WERI-Rb-1 (cell line): ENCODE results near the gene CCDC54.

Source experiments
- DNase-seq: peaks from one replicate; pipeline ENCODE4 v3.0.0-alpha.2; 2020
- H3K27ac ChIP-seq: fragments of 250-450 bp; sonication (Bioruptor Pico); 2 replicates; pipeline ENCODE4 v1.5.1; 2020; ENCODE audit warnings: mild to moderate bottlenecking, moderate library complexity
- H3K27me3 ChIP-seq: fragments of 250-450 bp; sonication (Bioruptor Pico); 2 replicates; pipeline ENCODE4 v1.5.1; 2021; ENCODE audit warnings: mild to moderate bottlenecking, low read depth, moderate library complexity; ENCODE audit not compliant: insufficient read depth, severe bottlenecking
- H3K36me3 ChIP-seq: fragments of 250-450 bp; sonication (Bioruptor Pico); 2 replicates; pipeline ENCODE4 v1.5.1; 2020; ENCODE audit warnings: mild to moderate bottlenecking, moderate library complexity
- H3K4me3 ChIP-seq: 2 replicates; pipeline ENCODE4 v1.5.1; 2011; ENCODE audit warnings: low read depth, mild to moderate bottlenecking, control low read depth, low read length
- H3K9me3 ChIP-seq: fragments of 250-450 bp; sonication (Bioruptor Pico); 2 replicates; pipeline ENCODE4 v1.5.1; 2021; ENCODE audit warnings: mild to moderate bottlenecking, moderate library complexity; ENCODE audit not compliant: severe bottlenecking
- CTCF ChIP-seq: IDR thresholded peaks from 2 replicates; pipeline ENCODE4 v1.5.1; 2011; ENCODE audit warnings: low read depth, mild to moderate bottlenecking, control low read depth, inconsistent platforms, low read length

The CCDC54 gene

DNA sequence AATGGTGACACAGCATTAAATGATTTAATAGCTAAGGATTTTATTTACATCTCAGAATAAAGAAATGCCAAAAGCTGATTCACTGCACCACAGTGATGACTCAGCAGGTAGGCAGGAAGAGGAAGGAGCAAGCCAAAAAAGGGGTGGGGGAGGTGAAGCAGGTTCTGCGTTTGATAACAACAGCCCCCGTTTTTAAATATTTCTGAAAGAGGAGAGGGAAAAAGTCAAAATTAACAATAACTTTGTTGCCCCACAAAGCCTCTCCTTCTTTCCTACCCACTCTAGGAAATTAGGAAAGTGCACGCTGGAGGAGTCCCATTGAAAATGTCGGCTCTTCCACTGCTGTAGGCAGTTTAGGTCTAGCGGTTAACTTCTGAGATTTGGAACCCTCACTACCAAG lies 9.9 kb upstream of the CCDC54 start:
- TF ChIP-seq CTCF = no peak
- H3K9me3 ChIP-seq = no peaks in the 10 kb centered on the region
- DNase-seq = no peak
- H3K27ac ChIP-seq = no peak overlapping the region
- no peak overlapping the region for H3K4me3 ChIP-seq
- H3K36me3 ChIP-seq = no peaks in the 10 kb centered on the region
- no peaks in the 10 kb centered on the region for H3K27me3 ChIP-seq

DNA sequence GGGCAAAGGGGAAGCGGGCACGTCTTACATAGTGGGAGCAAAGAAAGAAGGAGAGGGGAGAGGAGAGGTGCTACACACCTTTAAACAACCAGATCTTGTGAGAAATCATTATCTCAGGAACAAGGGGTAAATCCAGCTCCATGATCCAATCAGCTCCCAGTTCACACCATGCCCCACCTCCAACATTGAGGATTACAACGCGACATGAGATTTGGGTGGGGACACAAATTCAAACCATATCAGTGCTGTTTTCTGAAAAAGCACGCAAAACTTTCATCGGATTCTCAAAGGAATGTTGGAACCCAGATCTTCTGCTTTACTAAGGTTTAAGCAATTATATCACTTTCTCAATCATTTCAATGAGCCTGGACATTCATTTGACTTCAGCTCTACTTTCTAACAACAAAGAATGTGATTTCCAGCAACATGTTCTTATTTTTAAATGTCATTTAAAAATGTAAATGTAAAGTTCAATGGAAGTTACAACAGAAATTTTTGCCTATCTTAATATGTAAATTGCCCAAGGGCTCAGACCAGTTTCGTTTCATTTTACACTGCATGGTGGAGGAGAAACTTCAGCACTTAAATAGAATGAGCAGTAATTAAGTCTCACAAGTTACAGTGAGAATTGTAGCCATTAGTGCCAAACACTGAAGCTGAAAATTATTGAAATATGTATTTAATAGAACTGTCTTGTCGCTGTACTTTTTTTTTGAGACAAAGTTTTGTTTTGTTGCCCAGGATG lies 8.4 kb upstream of the CCDC54 start:
- no peak for TF ChIP-seq CTCF
- Histone ChIP-seq H3K9me3 (no peaks in the 10 kb centered on the region), H3K27ac (no peak overlapping the region), H3K27me3 (no peaks in the 10 kb centered on the region), H3K4me3 (no peak overlapping the region), H3K36me3 (no peaks in the 10 kb centered on the region)
- no peak for DNase-seq

DNA sequence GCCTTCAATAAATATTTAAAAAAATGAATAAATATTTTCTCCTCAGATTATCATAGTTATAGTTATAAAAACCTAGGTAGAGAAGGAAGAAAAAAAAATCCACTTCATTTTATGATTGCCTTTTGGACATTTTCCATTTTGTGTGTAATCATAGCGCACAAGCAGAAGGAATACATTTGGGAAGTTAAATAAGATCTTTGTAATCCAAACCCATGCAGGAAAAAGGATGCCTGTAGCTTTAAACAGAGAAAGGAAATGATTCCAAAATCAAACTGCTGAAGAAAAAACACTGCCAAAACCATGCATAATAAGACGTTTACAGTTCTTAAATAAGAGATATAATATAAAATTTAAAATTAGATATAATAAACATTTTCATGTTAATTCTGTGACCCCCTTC lies 7.4 kb upstream of the CCDC54 start:
- TF ChIP-seq CTCF = no peak

DNA sequence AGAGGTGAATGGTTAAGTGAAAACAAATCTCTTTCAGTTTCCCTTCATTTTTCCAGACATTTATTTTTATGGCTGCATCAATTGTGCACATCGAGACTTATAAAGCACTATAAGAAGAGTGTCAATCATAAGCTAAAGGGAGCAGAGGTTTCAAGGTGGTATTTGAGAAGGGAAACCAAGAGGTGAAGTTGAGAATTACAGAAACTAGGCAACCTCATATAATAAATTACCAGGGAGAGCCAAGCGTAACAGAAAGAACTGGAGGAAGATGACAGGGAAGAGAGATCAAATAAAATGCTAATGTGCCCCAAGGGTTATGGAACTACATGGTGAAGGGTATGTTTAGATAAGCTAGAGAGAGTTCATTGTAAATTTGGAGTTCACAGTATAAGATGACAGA lies 6.3 kb upstream of the CCDC54 start:
- Histone ChIP-seq H3K36me3 (no peaks in the 10 kb centered on the region), H3K27me3 (no peaks in the 10 kb centered on the region), H3K4me3 (no peak overlapping the region), H3K27ac (no peak overlapping the region), H3K9me3 (no peaks in the 10 kb centered on the region)
- no peak for DNase-seq
- no peak for TF ChIP-seq CTCF

More for the DNA sequence above, 7.4 kb upstream of the CCDC54 start:
- H3K27ac ChIP-seq = no peak overlapping the region
- H3K36me3 ChIP-seq = no peaks in the 10 kb centered on the region
- no peaks in the 10 kb centered on the region for H3K9me3 ChIP-seq
- no peak overlapping the region for H3K4me3 ChIP-seq
- no peak for DNase-seq
- H3K27me3 ChIP-seq = no peaks in the 10 kb centered on the region

DNA sequence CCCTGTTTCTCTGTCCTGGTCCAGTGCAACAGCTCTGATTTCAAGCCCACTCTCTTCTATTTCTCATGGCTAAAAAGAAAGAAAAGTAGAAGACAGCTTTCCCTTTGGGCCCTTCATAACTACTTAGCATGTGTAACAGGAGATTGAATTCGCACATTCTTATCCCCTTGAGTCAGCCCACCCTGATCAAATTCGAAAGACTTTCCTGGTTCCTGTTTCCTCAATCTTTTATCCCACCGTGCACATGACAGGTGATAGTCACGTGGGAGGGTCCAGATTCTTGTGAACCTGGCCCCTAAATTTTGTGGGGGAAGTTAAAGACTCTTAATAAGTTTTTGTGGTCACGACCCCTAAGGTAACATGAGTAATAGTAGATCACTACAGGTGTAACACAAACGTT lies 4.7 kb upstream of the CCDC54 start:
- no peak overlapping the region for H3K27ac ChIP-seq
- no peak for TF ChIP-seq CTCF
- no peaks in the 10 kb centered on the region for H3K36me3 ChIP-seq
- H3K9me3 ChIP-seq = no peaks in the 10 kb centered on the region
- H3K4me3 ChIP-seq = no peak overlapping the region
- no peaks in the 10 kb centered on the region for H3K27me3 ChIP-seq
- DNase-seq = no peak

DNA sequence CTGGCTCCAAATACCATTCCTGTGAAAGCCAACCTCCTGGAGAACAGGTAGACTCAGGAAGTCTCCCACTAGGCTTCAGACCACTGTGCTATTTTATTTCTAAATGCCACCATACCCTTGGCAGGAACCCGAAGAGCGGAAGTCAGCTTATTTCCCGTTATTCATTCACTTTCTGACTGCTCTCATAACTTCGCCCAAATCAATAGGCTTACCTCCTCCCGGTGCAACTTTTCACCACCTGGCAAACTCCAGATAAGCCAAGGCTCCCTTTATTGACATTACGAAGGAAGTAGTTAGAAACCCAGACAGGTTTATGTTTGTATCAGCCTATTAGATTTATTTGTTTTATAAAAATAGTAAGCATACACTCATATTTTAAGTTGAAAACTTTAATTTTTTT lies 3.3 kb upstream of the CCDC54 start:
- Histone ChIP-seq H3K9me3 (no peaks in the 10 kb centered on the region), H3K36me3 (no peaks in the 10 kb centered on the region), H3K27me3 (no peaks in the 10 kb centered on the region), H3K4me3 (no peak overlapping the region), H3K27ac (no peak overlapping the region)
- no peak for DNase-seq
- TF ChIP-seq CTCF = no peak
